Uterus (tissue), 4 donors: Measurements from ENCODE around the gene SFMBT2. TPM values are rescaled to one million over a fixed set of nuclear protein-coding genes. Genes with fewer than 3 reads are reported as not detected.

Source experiments
- DNase-seq, 2 donors: peaks; one replicate each; pipeline ENCODE4 v3.0.0-alpha.2; 2019 to 2020
- H3K27ac ChIP-seq, 2 donors: fragments of 200-600 bp; sonication (generic); 1 replicate in 1 of 2; 2 replicates in 1 of 2; pipeline ENCODE4 v1.5.1; 2016 to 2018
- H3K27me3 ChIP-seq, 2 donors: fragments of 200-600 bp; sonication (generic); one replicate each; pipeline ENCODE4 v1.5.1; 2018 to 2019; ENCODE audit warnings: control low read depth in 1 of 2
- H3K36me3 ChIP-seq, 2 donors: fragments of 200-600 bp; sonication (generic); one replicate each; pipeline ENCODE4 v1.5.1; 2019; ENCODE audit warnings: control low read depth in 1 of 2
- H3K4me1 ChIP-seq, 2 donors: fragments of 200-600 bp; sonication (generic); one replicate each; pipeline ENCODE4 v1.5.1; 2018 to 2019; ENCODE audit warnings: control low read depth in 1 of 2
- H3K4me3 ChIP-seq, 2 donors: fragments of 200-600 bp; sonication (generic); 1 replicate in 1 of 2; 2 replicates in 1 of 2; pipeline ENCODE4 v1.5.1; 2018 to 2019; ENCODE audit warnings: mild to moderate bottlenecking in 1 of 2
- H3K9me3 ChIP-seq, 2 donors: fragments of 200-600 bp; sonication (generic); one replicate each; pipeline ENCODE4 v1.5.1; 2019; ENCODE audit warnings: control low read depth in 1 of 2
- CTCF ChIP-seq, 4 experiments: fragments of 200-600 bp in 2 of 4; fragments of 450-650 bp in 2 of 4; sonication (generic) in 2 of 4; IDR thresholded peaks; one replicate each; pipeline ENCODE4 v1.5.1; 2016 to 2019; ENCODE audit warnings: antibody characterized with exemption in 4 of 4, mild to moderate bottlenecking in 2 of 4, moderate library complexity in 1 of 4
- POLR2A ChIP-seq, 2 donors: fragments of 450-650 bp; IDR thresholded peaks; one replicate each; pipeline ENCODE4 v1.6.1; 2016; ENCODE audit warnings: antibody characterized with exemption in 2 of 2, mild to moderate bottlenecking in 1 of 2, moderate library complexity in 1 of 2
- intact Hi-C: fragments of 100-400 bp; cut with DNase I; formaldehyde crosslinking; loops from one replicate; pipeline ENCODE4 v1.15.1; 2023; ENCODE audit warnings: low total_unique reads
- total RNA-seq, 4 donors: library from RNA; depleted of rRNA in 3 of 4; stranded (reverse); fragments of >200 nt in 3 of 4; gene quantifications; one replicate each; pipeline versions ENCODE4 v1.1.0 to v1.2.4, GENCODE V29; 2014 to 2023
- donor health status: DM: yes; HTN: yes; CAD: no.

Gene SFMBT2
- total RNA-seq, 4 donors from 2014 or later: 7.7 to 23.4 (median 14.7) TPM

DNA sequence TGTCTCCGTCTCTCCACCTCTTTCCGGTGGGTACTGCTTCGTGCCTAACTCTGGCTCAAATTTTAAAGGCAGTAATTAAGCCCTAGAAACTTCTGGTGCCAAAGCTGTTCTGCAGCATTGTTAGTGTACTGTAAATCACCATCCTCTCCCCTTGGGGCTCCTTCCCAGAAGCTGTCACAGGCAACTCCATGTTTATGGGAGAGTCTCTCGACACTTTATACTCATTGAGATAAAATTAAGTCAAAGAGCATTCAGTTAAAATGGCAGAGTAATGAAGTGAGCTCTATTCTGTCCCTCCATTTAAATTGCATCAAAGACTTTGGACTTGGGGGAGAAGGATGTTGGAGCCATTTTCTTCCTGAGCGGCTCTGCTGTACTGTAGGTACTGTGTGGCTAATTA is 274.8 kb downstream of the SFMBT2 start:
- Histone ChIP-seq H3K27me3 (peaks cover 0 to 7% of the 10 kb centered on the region in 2 donors), H3K4me1 (no peaks in the 10 kb centered on the region), H3K27ac (no peak overlapping the region), H3K9me3 (no peaks in the 10 kb centered on the region), H3K4me3 (no peak overlapping the region), H3K36me3 (no peaks in the 10 kb centered on the region)
- TF ChIP-seq CTCF (IDR thresholded peaks at IDR 0.05): no peak
- intact Hi-C loops: no loop called here
- DNase-seq: no peak

GRCh38 chr10:7135188-7135587 is 275.6 kb downstream of the SFMBT2 start:
- no peaks in the 10 kb centered on the region for H3K36me3 ChIP-seq
- TF ChIP-seq CTCF (IDR thresholded peaks at IDR 0.05) (no peak), POLR2A (IDR thresholded peaks at IDR 0.05) (no peak)
- no peak for DNase-seq
- H3K4me3 ChIP-seq: no peak overlapping the region
- H3K4me1 ChIP-seq: no peaks in the 10 kb centered on the region
- H3K27ac ChIP-seq: no peak overlapping the region
- H3K9me3 ChIP-seq: no peaks in the 10 kb centered on the region
- intact Hi-C loops: no loop called here
- peaks cover 0 to 7% of the 10 kb centered on the region in 2 donors for H3K27me3 ChIP-seq

GRCh38 chr10:7134448-7134847 is 276.4 kb downstream of the SFMBT2 start:
- H3K9me3 ChIP-seq: no peaks in the 10 kb centered on the region
- no peak overlapping the region for H3K27ac ChIP-seq
- intact Hi-C loops: no loop called here
- H3K27me3 ChIP-seq: peaks cover 0 to 7% of the 10 kb centered on the region in 2 donors
- DNase-seq: no peak
- no peak for TF ChIP-seq CTCF (IDR thresholded peaks at IDR 0.05)
- H3K4me1 ChIP-seq: no peaks in the 10 kb centered on the region
- no peaks in the 10 kb centered on the region for H3K36me3 ChIP-seq
- H3K4me3 ChIP-seq: no peak overlapping the region

DNA sequence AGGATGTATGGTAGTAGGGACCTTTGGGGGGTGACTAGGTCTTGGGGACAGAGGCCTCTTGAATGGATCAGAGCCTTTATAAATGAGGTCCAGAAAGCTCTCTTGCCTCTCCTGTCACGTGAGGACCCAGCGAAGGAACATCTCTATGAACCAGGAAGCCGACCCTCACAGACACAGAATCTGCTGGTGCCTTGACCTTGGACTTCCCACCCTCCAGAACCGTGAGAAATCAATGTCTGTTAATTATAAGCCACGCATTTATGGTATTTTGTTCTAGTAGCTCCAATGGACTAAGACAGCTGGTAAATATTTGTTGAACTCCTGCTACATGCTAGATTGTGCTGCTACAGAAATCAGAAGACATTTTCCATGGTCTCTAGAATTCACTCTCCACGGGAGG is 276.9 kb downstream of the SFMBT2 start:
- H3K27me3 ChIP-seq: peaks cover 0 to 7% of the 10 kb centered on the region in 2 donors
- no peak for DNase-seq

DNA sequence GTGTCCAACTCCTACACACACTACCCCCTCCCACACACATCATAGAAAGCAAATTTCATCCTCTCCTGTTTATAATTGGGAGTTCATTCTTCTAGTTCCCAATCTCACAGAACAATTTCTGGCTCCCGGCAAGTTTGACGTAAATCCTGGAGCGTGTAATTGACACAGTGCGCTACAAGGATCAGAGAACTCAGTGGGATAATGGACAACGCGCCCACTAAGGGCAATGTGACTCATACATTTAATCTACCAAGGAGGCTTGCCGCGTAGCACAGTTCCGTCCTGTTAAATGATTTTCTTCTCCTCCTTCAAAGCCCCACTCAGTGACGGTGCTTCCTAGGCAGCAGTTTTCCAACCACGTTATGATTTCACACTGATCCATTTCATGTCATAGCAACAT is 277.6 kb downstream of the SFMBT2 start:
- Histone ChIP-seq H3K9me3 (no peaks in the 10 kb centered on the region), H3K4me3 (no peak overlapping the region), H3K36me3 (no peaks in the 10 kb centered on the region), H3K27ac (no peak overlapping the region), H3K27me3 (peaks cover 0 to 7% of the 10 kb centered on the region in 2 donors), H3K4me1 (no peaks in the 10 kb centered on the region)
- no peak for DNase-seq
- intact Hi-C loops: no loop called here
- TF ChIP-seq POLR2A (IDR thresholded peaks at IDR 0.05) (no peak), CTCF (IDR thresholded peaks at IDR 0.05) (no peak)

More for the DNA sequence above, 276.9 kb downstream of the SFMBT2 start:
- no peak overlapping the region for H3K4me3 ChIP-seq
- intact Hi-C loops: no loop called here
- H3K27ac ChIP-seq: no peak overlapping the region
- no peak for TF ChIP-seq POLR2A (IDR thresholded peaks at IDR 0.05)
- TF ChIP-seq CTCF (IDR thresholded peaks at IDR 0.05): no peak
- no peaks in the 10 kb centered on the region for H3K4me1 ChIP-seq
- no peaks in the 10 kb centered on the region for H3K9me3 ChIP-seq
- no peaks in the 10 kb centered on the region for H3K36me3 ChIP-seq
